ENCODE measurements around the gene CRNN.

DNA sequence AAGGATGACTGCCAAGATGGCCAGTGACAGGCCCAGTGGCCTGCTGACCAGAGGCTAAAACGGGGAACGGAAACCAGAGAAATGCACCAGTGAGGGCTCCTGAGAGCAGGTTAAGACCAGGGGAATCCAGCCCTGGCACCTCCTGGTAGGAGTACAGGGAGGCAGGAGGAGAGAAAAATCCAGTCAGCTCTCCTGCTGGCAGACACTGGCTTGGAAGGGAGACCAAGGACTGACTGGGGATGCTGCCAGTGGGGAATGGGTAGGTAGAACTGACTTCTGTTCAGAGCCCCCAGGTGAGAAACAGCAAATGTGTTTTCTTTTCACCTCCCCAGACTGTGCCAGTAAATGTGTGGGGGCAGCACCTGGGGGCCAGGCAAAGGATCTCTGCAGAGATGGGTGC lies 27.7 kb upstream of the CRNN start:
- no peak for TF ChIP-seq EZH2 (IDR thresholded peaks at IDR 0.05; ENCODE audit: insufficient read depth, poor library complexity, severe bottlenecking)
- TF ChIP-seq EZH2phosphoT487 (IDR thresholded peaks at IDR 0.05; ENCODE audit: insufficient read depth, low read depth): no peak

Data from GM23248 (cell line).